Neuronal stem cell (in vitro differentiated cells): ENCODE measurements around the gene PUDP.

Experiments used
- DNase-seq: peaks from one replicate; pipeline ENCODE4 v3.0.0-alpha.2; 2013; ENCODE audit warnings: low spot score
- H2AFZ ChIP-seq: one replicate; pipeline ENCODE4 v1.6.1; 2013; ENCODE audit warnings: mild to moderate bottlenecking, low read length, inconsistent platforms
- H2AK5ac ChIP-seq: 2 replicates; pipeline ENCODE4 v1.6.1; 2013; ENCODE audit warnings: low read depth, mild to moderate bottlenecking, inconsistent platforms, low read length, moderate library complexity, mixed read lengths
- H2BK120ac ChIP-seq: 2 replicates; pipeline ENCODE4 v1.6.1; 2013; ENCODE audit warnings: low read depth, mild to moderate bottlenecking, inconsistent platforms, low read length, moderate library complexity, mixed read lengths
- H2BK12ac ChIP-seq: one replicate; pipeline ENCODE4 v1.6.1; 2013; ENCODE audit warnings: low read length, inconsistent platforms
- H2BK15ac ChIP-seq: 2 replicates; pipeline ENCODE4 v1.6.1; 2013; ENCODE audit warnings: mild to moderate bottlenecking, low read length, inconsistent platforms, mixed read lengths
- H2BK5ac ChIP-seq: one replicate; pipeline ENCODE4 v1.6.1; 2013; ENCODE audit warnings: inconsistent platforms, mild to moderate bottlenecking, low read length, moderate library complexity
- H3K14ac ChIP-seq: one replicate; pipeline ENCODE4 v1.6.1; 2013; ENCODE audit warnings: low read length, inconsistent platforms
- H3K18ac ChIP-seq: 2 replicates; pipeline ENCODE4 v1.6.1; 2013; ENCODE audit warnings: low read length, inconsistent platforms
- H3K23ac ChIP-seq: 2 replicates; pipeline ENCODE4 v1.6.1; 2013; ENCODE audit warnings: low read depth, mild to moderate bottlenecking, mixed read lengths, low read length, inconsistent platforms; ENCODE audit not compliant: poor library complexity
- H3K27ac ChIP-seq: replicated peaks from 3 replicates; pipeline ENCODE4 v1.5.1; 2013; ENCODE audit warnings: low read length, inconsistent platforms
- H3K27me3 ChIP-seq, 3 experiments: 2 replicates each; pipeline ENCODE4 v1.6.1; 2013; ENCODE audit warnings: low read length in 3 of 3, mild to moderate bottlenecking in 2 of 3, inconsistent platforms in 1 of 3, low read depth in 1 of 3, mixed read lengths in 1 of 3, moderate library complexity in 1 of 3; ENCODE audit not compliant: control insufficient read depth in 3 of 3, insufficient read depth in 3 of 3
- H3K36me3 ChIP-seq, 2 donors: replicated peaks in 1 of 2; 2 replicates each; pipeline ENCODE4 v1.6.1; 2013; ENCODE audit warnings: low read length in 2 of 2; ENCODE audit not compliant: control insufficient read depth in 2 of 2, insufficient read depth in 2 of 2
- H3K4ac ChIP-seq: 2 replicates; pipeline ENCODE4 v1.6.1; 2013; ENCODE audit warnings: inconsistent platforms, mild to moderate bottlenecking, low read length, moderate library complexity
- H3K4me1 ChIP-seq, 2 donors: 1 replicate in 1 of 2; 2 replicates in 1 of 2; pipeline ENCODE4 v1.6.1; 2013; ENCODE audit warnings: low read length in 2 of 2, low read depth in 1 of 2; ENCODE audit not compliant: control insufficient read depth in 2 of 2, insufficient read depth in 1 of 2
- H3K4me2 ChIP-seq: one replicate; pipeline ENCODE4 v1.6.1; 2013; ENCODE audit warnings: mild to moderate bottlenecking, low read length, inconsistent platforms; ENCODE audit not compliant: insufficient read depth, poor library complexity, severe bottlenecking
- H3K4me3 ChIP-seq, 2 donors: 2 replicates each; pipeline ENCODE4 v1.5.1; 2013; ENCODE audit warnings: low read length in 2 of 2, mild to moderate bottlenecking in 2 of 2, inconsistent platforms in 1 of 2, moderate library complexity in 1 of 2
- H3K79me1 ChIP-seq: one replicate; pipeline ENCODE4 v1.6.1; 2013; ENCODE audit warnings: low read depth, mild to moderate bottlenecking, inconsistent platforms, low read length, moderate library complexity
- H3K9ac ChIP-seq: one replicate; pipeline ENCODE4 v1.6.1; 2013; ENCODE audit warnings: mild to moderate bottlenecking, low read depth, low read length, inconsistent platforms; ENCODE audit not compliant: poor library complexity
- H3K9me3 ChIP-seq, 2 donors: replicated peaks in 1 of 2; 2 replicates each; pipeline versions ENCODE3 to v1.6.1; 2013; ENCODE audit warnings: low read length in 2 of 2, mild to moderate bottlenecking in 2 of 2, inconsistent platforms in 1 of 2, low read depth in 1 of 2, mixed read lengths in 1 of 2, moderate library complexity in 1 of 2; ENCODE audit not compliant: control insufficient read depth in 2 of 2, insufficient read depth in 1 of 2
- H4K8ac ChIP-seq: one replicate; pipeline ENCODE4 v1.6.1; 2013; ENCODE audit warnings: low read depth, mild to moderate bottlenecking, inconsistent platforms, low read length, moderate library complexity
- H4K91ac ChIP-seq: one replicate; pipeline ENCODE4 v1.6.1; 2013; ENCODE audit warnings: low read length, low read depth, mild to moderate bottlenecking, inconsistent platforms; ENCODE audit not compliant: poor library complexity
- whole genome bisulfite sequencing, 2 donors: extraction: QIAGEN DNeasy Blood & Tissue Kit; methylation state at CpG; one replicate each; pipeline ENCODE4 v1.1.7; 2013; ENCODE audit warnings: missing lambda C conversion rate in 2 of 2, mixed read lengths in 1 of 2; ENCODE audit not compliant: insufficient read length in 2 of 2, insufficient replicate concordance in 1 of 2; ENCODE audit errors: extremely low coverage in 2 of 2; 5-methylcytosine and 5-hydroxymethylcytosine counted together

Gene PUDP

GRCh38 chrX:7116081-7116480 lies 31.9 kb downstream of the PUDP start:
- H3K4me3 ChIP-seq = no peak overlapping the region
- H3K9me3 ChIP-seq = no peaks in the 10 kb centered on the region
- no CpG with 5 or more reads among the region's 3 CpGs for WGBS, 2 donors
- H2BK5ac ChIP-seq = no peak overlapping the region
- no peak overlapping the region for H3K27ac ChIP-seq
- no peaks in the 10 kb centered on the region for H3K27me3 ChIP-seq
- H3K36me3 ChIP-seq = no peaks in the 10 kb centered on the region
- H2AK5ac ChIP-seq = no peak overlapping the region
- H3K4me2 ChIP-seq = no peak overlapping the region
- no peak overlapping the region for H3K14ac ChIP-seq
- no peaks in the 10 kb centered on the region for H3K79me1 ChIP-seq
- no peak overlapping the region for H2BK12ac ChIP-seq
- no peak overlapping the region for H4K91ac ChIP-seq
- peaks cover 2% of the 10 kb centered on the region in 2 donors for H3K4me1 ChIP-seq
- H2AFZ ChIP-seq = no peak overlapping the region
- DNase-seq = no peak
- no peak overlapping the region for H2BK120ac ChIP-seq
- H3K18ac ChIP-seq = no peak overlapping the region
- H3K4ac ChIP-seq = no peak overlapping the region
- H2BK15ac ChIP-seq = no peak overlapping the region
- H3K23ac ChIP-seq = no peak overlapping the region
- no peak overlapping the region for H4K8ac ChIP-seq
- H3K9ac ChIP-seq = no peak overlapping the region

DNA sequence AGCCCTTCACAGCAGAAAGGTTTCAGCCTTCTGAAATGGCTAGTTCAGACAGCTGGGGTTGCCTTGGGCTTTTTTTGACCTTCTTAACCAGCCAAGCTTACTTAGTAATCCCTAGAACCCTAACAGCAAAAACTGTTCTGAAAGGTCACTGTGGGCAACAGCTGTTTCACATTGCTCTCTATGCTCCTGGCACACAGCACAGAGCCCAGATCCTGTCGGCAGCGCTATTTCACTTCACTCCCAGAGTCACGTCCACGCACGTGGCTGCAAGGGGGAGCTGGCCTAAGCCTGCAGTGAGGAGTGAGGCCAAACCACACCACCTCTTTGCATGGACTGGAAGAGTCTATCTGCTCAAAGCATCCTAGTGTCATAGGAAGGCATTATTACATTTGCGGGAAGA lies 32.4 kb downstream of the PUDP start:
- Histone ChIP-seq H3K18ac (no peak overlapping the region), H3K4me1 (peaks cover 2 to 4% of the 10 kb centered on the region in 2 donors), H2BK5ac (no peak overlapping the region), H4K91ac (no peak overlapping the region), H3K4ac (no peak overlapping the region), H3K4me2 (no peak overlapping the region), H4K8ac (no peak overlapping the region), H2BK120ac (no peak overlapping the region), H3K14ac (no peak overlapping the region), H3K36me3 (no peaks in the 10 kb centered on the region), H3K4me3 (no peak overlapping the region), H3K79me1 (no peaks in the 10 kb centered on the region), H2BK12ac (no peak overlapping the region), H2AFZ (no peak overlapping the region), H3K9ac (no peak overlapping the region), H2BK15ac (no peak overlapping the region), H3K9me3 (no peaks in the 10 kb centered on the region), H3K27me3 (no peaks in the 10 kb centered on the region), H3K23ac (no peak overlapping the region), H2AK5ac (no peak overlapping the region), H3K27ac (no peak overlapping the region)
- WGBS, 2 donors = no CpG with 5 or more reads among the region's 6 CpGs
- DNase-seq = no peak

DNA sequence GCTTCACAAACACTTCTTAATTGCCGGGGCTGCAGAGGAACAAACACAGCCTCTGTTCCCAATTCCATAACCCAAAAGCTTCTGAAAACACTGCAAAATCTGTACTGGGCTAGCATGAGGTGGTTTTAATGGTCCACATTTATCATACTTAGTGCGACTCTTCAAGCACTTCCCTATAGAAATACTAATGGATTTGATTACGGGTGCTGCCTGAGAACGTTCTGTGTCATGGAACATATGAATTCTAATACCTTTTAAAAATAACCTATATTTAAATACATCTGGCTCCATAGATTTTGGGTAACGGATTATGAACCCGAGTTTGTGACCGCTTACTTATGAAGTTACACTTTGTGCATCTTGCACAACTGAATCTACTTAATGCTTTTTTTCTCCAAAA lies 35.9 kb downstream of the PUDP start:
- no peak overlapping the region for H3K14ac ChIP-seq
- no peak overlapping the region for H2BK120ac ChIP-seq
- H3K36me3 ChIP-seq = no peaks in the 10 kb centered on the region
- no peak overlapping the region for H2BK12ac ChIP-seq
- no peaks in the 10 kb centered on the region for H3K79me1 ChIP-seq
- no peaks in the 10 kb centered on the region for H3K27me3 ChIP-seq
- no peak overlapping the region for H3K23ac ChIP-seq
- H2AK5ac ChIP-seq = no peak overlapping the region
- peaks cover 6 to 9% of the 10 kb centered on the region in 2 donors for H3K4me1 ChIP-seq
- H3K4ac ChIP-seq = no peak overlapping the region
- no peak overlapping the region for H3K18ac ChIP-seq
- H3K27ac ChIP-seq = no peak overlapping the region
- no peak overlapping the region for H2BK5ac ChIP-seq
- no peak overlapping the region for H3K4me3 ChIP-seq
- no CpG with 5 or more reads among the region's 7 CpGs for WGBS, 2 donors
- H2BK15ac ChIP-seq = no peak overlapping the region
- H2AFZ ChIP-seq = no peak overlapping the region
- no peaks in the 10 kb centered on the region for H3K9me3 ChIP-seq
- DNase-seq = no peak
- H3K4me2 ChIP-seq = no peak overlapping the region
- no peak overlapping the region for H4K91ac ChIP-seq
- no peak overlapping the region for H4K8ac ChIP-seq
- no peak overlapping the region for H3K9ac ChIP-seq

DNA sequence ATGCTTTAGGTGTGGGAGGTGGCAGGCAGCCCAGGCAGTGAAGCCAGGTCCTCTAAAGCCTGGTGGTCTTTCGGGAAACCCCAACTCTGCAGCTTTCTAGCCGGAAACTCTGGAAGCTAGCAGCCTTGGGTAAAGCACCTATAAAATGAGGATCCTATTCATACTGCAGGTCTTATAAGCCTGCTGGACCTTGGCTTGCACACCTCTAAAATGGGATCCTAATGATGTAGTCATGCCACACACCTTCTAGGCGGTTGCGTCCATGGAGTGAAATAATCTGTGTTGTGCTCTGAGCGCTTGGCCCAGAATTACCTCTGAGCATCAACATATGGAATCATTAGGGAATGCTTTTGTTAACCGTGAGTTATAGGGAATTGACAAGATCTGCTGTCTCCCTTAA lies 36.4 kb downstream of the PUDP start:
- Histone ChIP-seq H2AK5ac (no peak overlapping the region), H4K8ac (no peak overlapping the region), H3K4ac (no peak overlapping the region), H3K4me1 (peaks cover 6 to 9% of the 10 kb centered on the region in 2 donors), H3K18ac (no peak overlapping the region), H2BK5ac (no peak overlapping the region), H2BK120ac (no peak overlapping the region), H3K9ac (no peak overlapping the region), H2AFZ (no peak overlapping the region), H2BK12ac (no peak overlapping the region), H3K79me1 (no peaks in the 10 kb centered on the region), H4K91ac (no peak overlapping the region), H3K4me2 (no peak overlapping the region), H3K23ac (no peak overlapping the region), H2BK15ac (no peak overlapping the region), H3K14ac (no peak overlapping the region), H3K9me3 (no peaks in the 10 kb centered on the region), H3K27ac (no peak overlapping the region), H3K27me3 (no peaks in the 10 kb centered on the region), H3K36me3 (no peaks in the 10 kb centered on the region), H3K4me3 (no peak overlapping the region)
- no peak for DNase-seq
- WGBS, 2 donors = no CpG with 5 or more reads among the region's 6 CpGs
